Fibroblast of the aortic adventitia (primary cell): ENCODE data around the gene CHST8. TPM values are rescaled to one million over a fixed set of nuclear protein-coding genes. Genes with fewer than 3 reads are reported as not detected.

Experiments
- DNase-seq: peaks from one replicate; pipeline ENCODE4 v3.0.0-alpha.2; 2010; ENCODE audit warnings: low read depth
- H3K4me3 ChIP-seq: 2 replicates; pipeline ENCODE4 v1.5.1; 2011; ENCODE audit warnings: low read depth, mild to moderate bottlenecking, control low read depth, low read length, moderate library complexity
- total RNA-seq: library from RNA; depleted of rRNA; stranded (reverse); fragments of >200 nt; gene quantifications from 2 replicates; pipeline ENCODE4 v1.2.3, GENCODE V29; 2012; ENCODE audit warnings: low replicate concordance
- TF ChIP-seq, protein P1 (sequence below): IDR thresholded peaks from 2 replicates; pipeline ENCODE4 v1.5.1; 2011; ENCODE audit warnings: mild to moderate bottlenecking, low read length, control low read depth, inconsistent platforms; ENCODE audit not compliant: insufficient read depth

The CHST8 gene
- total RNA-seq, 1 donor = not detected

DNA sequence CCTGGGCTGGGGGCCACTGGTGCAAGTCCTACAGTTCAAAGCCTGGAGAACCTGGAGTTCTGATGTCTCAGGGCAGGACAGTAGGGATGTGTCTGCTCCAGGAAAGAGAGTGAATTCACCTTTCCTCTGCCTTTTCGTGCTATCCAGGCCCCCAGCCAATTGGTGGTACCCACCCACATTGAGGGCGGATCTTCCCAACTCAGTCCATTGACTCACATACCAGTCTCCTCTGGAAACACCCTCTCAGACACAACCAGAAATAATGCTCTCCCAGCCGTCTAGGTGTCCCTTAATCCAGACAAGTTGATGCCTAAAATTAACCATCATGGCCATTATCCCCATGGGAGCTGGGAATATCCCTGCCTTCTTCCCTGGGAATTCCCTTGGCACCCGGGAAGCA is 38.8 kb upstream of the CHST8 start:
- no peak overlapping the region for H3K4me3 ChIP-seq
- no peak for DNase-seq
- TF ChIP-seq, protein P1, sequence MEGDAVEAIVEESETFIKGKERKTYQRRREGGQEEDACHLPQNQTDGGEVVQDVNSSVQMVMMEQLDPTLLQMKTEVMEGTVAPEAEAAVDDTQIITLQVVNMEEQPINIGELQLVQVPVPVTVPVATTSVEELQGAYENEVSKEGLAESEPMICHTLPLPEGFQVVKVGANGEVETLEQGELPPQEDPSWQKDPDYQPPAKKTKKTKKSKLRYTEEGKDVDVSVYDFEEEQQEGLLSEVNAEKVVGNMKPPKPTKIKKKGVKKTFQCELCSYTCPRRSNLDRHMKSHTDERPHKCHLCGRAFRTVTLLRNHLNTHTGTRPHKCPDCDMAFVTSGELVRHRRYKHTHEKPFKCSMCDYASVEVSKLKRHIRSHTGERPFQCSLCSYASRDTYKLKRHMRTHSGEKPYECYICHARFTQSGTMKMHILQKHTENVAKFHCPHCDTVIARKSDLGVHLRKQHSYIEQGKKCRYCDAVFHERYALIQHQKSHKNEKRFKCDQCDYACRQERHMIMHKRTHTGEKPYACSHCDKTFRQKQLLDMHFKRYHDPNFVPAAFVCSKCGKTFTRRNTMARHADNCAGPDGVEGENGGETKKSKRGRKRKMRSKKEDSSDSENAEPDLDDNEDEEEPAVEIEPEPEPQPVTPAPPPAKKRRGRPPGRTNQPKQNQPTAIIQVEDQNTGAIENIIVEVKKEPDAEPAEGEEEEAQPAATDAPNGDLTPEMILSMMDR = no peak

DNA sequence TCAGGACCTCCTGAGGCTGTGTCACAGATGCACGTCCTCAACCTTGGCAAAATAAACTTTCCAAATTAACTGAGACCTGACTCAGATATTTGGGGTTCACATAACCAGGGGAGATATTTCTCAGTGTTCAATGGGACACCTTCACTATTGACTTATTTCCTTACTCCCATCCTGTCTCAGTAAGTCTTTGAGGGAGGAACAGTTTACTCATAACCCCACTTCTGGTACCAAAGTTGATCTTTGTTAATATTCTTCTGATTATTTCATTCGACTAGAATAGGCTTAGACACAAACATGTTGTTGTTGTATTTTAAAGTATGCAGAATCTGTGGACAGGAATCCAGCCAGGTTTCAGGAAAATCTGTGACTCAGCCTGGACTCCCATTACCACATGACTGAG is 34.6 kb upstream of the CHST8 start:
- TF ChIP-seq, protein P1 = no peak
- H3K4me3 ChIP-seq = no peak overlapping the region
- no peak for DNase-seq

DNA sequence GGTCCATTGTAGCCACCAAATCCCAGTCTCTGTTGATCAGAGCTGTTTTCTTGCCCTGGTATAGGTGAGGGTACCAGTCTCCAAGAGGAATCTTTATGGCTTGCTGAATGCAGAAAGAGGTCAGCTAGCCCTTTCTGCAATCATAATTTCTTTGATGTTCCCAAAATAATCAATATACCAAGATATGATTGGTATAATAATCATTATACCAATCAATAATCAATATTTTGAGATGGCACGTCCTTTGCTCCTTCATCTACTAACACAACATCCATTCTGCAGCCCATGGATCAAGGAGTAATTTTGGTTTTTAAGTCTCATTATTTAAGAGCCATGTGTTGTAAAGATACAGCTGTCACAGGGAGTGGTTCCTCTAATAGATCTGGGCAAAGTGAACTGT is 31.5 kb upstream of the CHST8 start:
- TF ChIP-seq, protein P1 = no peak
- H3K4me3 ChIP-seq = no peak overlapping the region
- DNase-seq = no peak

DNA sequence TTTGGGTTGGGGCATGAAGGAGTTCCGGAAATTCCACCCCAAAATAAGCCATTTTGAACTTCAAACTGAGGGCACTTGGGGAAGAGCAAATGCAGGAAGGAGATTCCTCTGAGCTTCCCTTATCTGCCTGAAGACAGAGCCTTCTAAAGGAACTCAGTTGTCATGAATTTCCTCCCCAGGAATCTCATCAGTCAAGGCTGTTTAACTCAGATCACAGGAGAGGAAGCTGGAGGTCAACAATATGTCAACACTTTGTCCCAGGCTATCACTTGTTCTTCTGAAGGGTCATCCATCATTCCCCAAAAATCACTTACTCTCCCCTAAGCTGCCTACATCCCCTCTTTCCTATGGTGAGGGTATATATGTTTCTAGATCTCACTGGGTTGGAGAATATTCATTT is 26.0 kb upstream of the CHST8 start:
- TF ChIP-seq, protein P1 = no peak
- no peak overlapping the region for H3K4me3 ChIP-seq
- no peak for DNase-seq

DNA sequence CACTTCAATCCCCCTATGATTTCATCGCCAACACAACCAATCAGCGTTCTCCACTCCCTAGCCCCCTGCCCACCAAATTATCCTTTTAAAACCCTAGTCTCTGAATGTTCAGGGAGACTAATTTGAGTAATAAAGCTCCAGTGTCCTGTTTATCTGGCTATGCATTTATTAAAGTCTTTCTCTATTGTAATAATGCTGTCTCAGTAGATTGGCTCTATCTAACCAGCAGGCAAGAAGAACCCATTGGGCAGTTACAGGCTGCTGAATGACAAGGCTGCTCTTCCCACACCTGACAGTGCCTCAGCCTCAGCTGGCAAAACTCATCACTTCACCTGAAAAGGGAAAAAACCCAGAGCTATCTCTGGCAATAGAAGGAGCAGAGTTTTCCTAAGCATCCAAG is 20.2 kb upstream of the CHST8 start:
- H3K4me3 ChIP-seq = no peak overlapping the region
- TF ChIP-seq, protein P1 = no peak
- no peak for DNase-seq

DNA sequence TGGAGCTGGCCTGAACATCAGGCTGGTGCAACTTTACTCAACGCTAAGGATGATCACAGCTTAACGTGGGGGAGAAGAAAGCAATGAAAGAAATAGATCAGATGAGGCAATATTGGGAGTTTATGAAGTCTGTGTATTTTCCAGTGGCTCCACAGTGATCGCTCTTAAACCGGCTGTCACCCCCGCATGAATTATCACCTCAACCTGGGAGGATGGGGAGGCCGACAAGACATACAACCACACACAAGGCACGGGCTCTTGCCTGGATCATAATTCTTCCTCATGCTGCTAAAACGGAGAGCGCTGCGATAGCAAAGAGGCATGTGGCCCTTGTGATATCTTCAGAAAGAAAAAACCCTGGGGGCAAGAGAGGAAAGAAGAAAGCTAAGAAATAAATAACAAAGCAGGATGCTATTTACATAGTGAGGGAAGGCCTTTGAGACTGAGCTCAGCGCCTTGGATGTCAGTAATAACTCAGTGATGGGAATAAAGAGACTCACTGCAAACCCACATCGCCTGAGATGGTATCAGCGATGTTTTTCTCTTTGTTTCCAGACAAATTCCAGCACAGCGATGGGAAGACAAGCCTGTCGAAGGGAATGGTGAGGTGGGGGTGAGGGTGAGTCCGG is 19.1 kb upstream of the CHST8 start:
- H3K4me3 ChIP-seq = no peak overlapping the region
- TF ChIP-seq, protein P1 = no peak
- no peak for DNase-seq

DNA sequence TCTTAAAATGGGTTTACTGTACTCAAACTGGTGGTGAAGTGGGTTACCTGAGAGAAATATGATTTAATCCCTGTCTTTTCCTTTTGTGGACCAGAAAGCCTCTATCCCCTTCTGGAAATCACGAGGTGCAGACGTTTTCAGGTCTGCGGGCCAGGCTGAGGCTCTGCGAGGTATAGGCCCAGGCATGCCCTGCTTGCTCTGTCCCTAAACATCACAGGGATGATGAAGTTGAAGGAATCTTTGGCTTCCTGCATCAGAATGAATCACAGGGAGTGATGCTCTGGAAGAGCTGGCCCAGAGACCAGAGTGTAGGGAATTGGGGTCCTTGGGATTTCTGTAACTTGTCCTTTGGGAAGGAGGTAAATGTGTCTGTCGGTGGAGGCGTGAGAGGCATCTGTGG is 18.4 kb upstream of the CHST8 start:
- TF ChIP-seq, protein P1 = no peak
- no peak for DNase-seq
- no peak overlapping the region for H3K4me3 ChIP-seq
